ENCODE data around the gene SEC16A.
"Not testable (repeated sequence)": the region's sequence is repeated elsewhere in the genome, so short reads cannot be mapped to it uniquely, and the experiment has no call there.

Gene SEC16A

GRCh38 chr9:136412962-136413361 lies 69.9 kb downstream of the SEC16A start:
- in situ Hi-C loops (cut with MboI; ENCODE audit: low sequenced_read_pairs, unreplicated experiment), result no loop called here
- no peak for DNase-seq (ENCODE audit: low spot score)
- no peak for TF ChIP-seq CTCF (IDR thresholded peaks at IDR 0.05; ENCODE audit: borderline replicate concordance, control extremely low read depth, extremely low read depth, insufficient read depth, missing control alignments)

- DNase-seq (ENCODE audit: low spot score), result no peak
- in situ Hi-C loops (cut with MboI; ENCODE audit: low sequenced_read_pairs, unreplicated experiment), result no loop called here
- no peak for TF ChIP-seq CTCF (IDR thresholded peaks at IDR 0.05; ENCODE audit: borderline replicate concordance, control extremely low read depth, extremely low read depth, insufficient read depth, missing control alignments)
Measured at GRCh38 chr9:136411378-136411777, 71.5 kb downstream of the SEC16A start.

- no peak for TF ChIP-seq CTCF (IDR thresholded peaks at IDR 0.05; ENCODE audit: borderline replicate concordance, control extremely low read depth, extremely low read depth, insufficient read depth, missing control alignments)
- peak; percentile 99 for DNase-seq (ENCODE audit: low spot score)
- in situ Hi-C loops (cut with MboI; ENCODE audit: low sequenced_read_pairs, unreplicated experiment), result no loop called here
Measured at GRCh38 chr9:136410500-136411287, 72.1 kb downstream of the SEC16A start, which contains the start of the genes ENTR1 and PMPCA. Gene ENTR1, minus strand, starts transcription at chr9:136410614. Its CDS starts 217 bp downstream, at chr9:136410397. Gene PMPCA, plus strand, starts transcription at chr9:136410658. Its CDS starts 11 bp downstream, at chr9:136410669.

GRCh38 chr9:136409557-136410455 lies 73.0 kb downstream of the SEC16A start:
- DNase-seq (ENCODE audit: low spot score), result peak; percentile 69
- in situ Hi-C loops (cut with MboI; ENCODE audit: low sequenced_read_pairs, unreplicated experiment), result no loop called here
- no peak for TF ChIP-seq CTCF (IDR thresholded peaks at IDR 0.05; ENCODE audit: borderline replicate concordance, control extremely low read depth, extremely low read depth, insufficient read depth, missing control alignments)

- DNase-seq (ENCODE audit: low spot score), result no peak
- TF ChIP-seq CTCF (IDR thresholded peaks at IDR 0.05; ENCODE audit: borderline replicate concordance, control extremely low read depth, extremely low read depth, insufficient read depth, missing control alignments), result no peak
- in situ Hi-C loops (cut with MboI; ENCODE audit: low sequenced_read_pairs, unreplicated experiment), result no loop called here
Measured at GRCh38 chr9:136407911-136408310, 74.9 kb downstream of the SEC16A start.

- in situ Hi-C loops (cut with MboI; ENCODE audit: low sequenced_read_pairs, unreplicated experiment); DNase-seq (ENCODE audit: low spot score): not testable (repeated sequence)
Measured at GRCh38 chr9:136407061-136407460, 75.8 kb downstream of the SEC16A start.

GRCh38 chr9:136405904-136406303 lies 76.9 kb downstream of the SEC16A start:
- in situ Hi-C loops (cut with MboI; ENCODE audit: low sequenced_read_pairs, unreplicated experiment); DNase-seq (ENCODE audit: low spot score): not testable (repeated sequence)

Data from GM13976 (cell line).